T-helper 22 cell (primary cell): ENCODE results near the gene SMAD9.

Experiments
- DNase-seq: peaks from one replicate; pipeline ENCODE4 v3.0.0-alpha.2; 2020; ENCODE audit warnings: low read depth

SMAD9 gene

DNA sequence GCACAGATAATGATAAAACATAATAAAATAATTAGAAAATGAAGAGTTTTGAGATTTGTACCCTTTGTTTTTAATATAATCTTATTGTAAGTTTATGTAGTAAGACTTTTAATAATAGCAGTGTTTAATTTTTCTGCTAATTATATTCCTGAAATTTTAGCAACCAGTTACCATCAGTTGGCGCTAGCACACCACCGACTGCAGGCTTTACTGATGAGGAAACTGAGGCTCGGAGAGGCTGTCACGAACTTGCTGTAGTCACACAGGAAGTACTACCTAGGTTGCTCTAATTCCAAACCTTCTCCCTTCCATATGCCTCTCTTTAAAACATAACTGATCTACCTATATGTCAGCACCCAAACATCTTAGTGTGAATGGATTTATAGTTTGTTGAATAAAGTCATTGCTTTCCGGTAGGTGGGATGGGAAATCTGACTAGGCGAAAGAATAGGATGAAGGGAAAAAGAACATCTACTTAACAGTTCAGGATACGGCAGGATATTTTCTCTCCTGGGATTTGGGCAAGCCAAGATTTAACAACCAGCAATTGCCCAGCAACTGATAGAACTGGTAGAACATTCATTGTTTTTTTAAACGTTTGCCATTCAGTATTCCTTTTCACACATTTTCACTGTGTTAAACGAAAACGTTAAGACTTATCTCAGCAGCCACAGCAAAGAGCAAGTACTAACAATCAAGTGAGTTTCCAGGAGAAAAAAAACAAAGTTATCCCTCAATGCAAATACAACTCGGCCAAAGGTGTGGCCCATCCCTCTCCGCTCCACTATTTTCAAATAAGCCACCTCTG is 101.8 kb downstream of the SMAD9 start:
- no peak for DNase-seq

DNA sequence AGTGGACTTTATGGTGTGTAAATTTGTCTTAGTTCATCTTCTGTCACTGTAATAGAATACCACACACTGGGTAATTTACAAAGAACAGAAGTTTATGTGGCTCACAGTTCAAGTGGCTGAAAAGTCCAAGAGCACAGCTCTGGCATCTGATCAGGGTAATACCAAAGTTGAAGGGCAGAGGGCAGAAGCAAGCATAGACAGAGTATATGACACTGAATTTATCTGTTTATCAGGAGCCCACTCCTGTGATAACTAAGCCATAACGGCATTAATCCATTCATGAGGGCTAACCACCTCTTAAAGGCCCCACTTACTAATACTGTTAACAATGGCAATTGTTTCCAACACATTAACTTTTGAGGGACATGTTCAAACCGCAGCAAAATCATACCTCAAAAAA is 105.0 kb downstream of the SMAD9 start:
- no peak for DNase-seq

GRCh38 chr13:36814465-36814864 is 105.6 kb downstream of the SMAD9 start:
- DNase-seq = no peak

DNA sequence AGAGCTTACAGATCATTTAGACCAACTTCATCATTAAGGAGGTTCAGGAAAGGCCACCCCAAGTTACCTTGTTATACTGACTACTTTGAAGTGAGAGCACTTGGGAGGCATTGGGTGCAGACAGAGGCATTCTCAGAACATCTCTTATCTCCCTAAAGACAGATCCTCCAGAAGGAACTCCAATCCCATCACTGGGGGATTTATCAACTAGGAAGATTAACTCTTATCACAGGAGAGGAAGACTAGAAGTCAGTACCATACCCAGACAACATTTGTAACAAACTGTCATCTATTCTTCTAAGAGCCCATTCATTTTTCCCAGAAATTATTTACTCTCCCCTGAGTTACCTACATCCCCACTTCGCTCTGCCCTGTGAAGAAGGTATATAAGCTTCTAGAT is 106.8 kb downstream of the SMAD9 start:
- no peak for DNase-seq

- DNase-seq = no peak
These were observed 112.4 kb downstream of the SMAD9 start for GRCh38 chr13:36807616-36808015.

DNA sequence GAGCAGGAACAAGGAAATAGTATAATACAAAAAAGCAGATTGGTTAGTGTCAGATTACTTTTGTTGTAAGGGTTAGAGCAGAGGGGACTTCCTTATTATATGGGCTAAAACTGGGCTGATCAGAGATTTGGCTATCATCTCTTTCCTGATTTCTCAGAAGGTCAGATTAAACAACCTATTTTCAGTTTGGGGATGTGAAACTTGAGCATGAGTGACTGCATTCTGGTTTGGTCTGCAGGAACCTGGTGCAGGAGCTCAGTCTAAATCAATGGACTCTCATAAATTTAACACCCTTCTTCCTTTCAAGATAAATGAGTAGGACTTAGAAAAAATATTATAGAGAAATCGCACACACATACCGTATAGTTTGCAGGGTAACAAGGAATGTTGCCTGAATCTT is 113.9 kb downstream of the SMAD9 start:
- DNase-seq = no peak

DNA sequence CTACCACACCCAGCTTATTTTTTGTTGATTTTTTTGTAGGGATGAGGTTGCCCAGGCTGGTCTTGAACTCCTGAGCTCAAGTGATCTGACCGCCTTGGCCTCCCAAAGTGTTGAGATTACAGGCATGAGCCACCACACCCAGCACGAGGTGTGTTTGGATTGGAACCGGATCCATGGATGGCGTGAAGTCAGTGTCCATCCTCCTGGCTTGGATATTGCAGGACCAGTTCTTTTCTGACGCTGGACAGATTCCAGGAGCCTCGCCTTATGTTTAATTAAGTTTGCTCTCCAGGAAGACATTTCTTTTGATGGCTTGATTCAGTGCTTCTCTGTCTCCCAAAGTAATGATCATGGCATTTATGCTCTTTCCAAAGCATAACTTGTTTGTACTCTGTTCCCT is 115.5 kb downstream of the SMAD9 start:
- DNase-seq = no peak

GRCh38 chr13:36801035-36801434 is 119.0 kb downstream of the SMAD9 start:
- no peak for DNase-seq

DNA sequence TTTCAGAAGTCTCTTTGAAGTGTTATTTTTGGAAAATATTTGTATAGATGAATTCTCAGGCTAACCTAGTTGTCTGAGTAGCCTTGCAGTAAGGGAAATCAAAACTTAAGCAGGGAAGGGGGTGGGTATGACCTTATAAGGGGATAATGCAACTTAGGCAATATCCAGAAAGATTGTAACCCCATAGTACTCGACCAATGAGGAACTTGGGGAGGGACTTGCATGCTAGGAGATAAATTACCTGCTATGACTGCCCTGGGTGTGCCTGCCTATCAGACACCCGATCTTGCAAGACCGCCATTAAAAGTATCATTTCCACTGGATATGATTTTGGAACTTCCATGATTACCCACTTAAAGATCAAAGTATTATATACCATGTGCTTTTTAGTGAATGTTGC is 124.0 kb downstream of the SMAD9 start:
- DNase-seq = no peak

DNA sequence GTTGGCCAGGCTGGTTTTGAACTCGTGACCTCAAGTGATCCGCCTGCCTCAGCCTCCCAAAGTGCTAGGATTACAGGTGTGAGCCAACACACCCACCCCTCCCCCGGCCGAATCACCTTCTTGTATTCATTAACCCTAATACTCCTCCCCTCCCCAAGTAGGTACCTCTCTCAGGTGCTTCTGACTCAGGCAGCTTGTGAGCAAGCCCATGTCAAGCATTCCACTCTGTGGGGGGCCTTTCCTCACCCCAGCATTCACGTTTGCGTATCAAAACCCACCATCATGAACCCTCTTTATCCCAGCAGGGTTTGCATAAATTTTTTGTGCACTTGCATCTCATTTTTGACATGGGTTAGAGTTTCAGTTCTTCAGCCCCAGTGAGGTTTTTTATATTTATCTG is 124.6 kb downstream of the SMAD9 start:
- DNase-seq = no peak
